ENCODE results near the gene CCNYL1.

DNA sequence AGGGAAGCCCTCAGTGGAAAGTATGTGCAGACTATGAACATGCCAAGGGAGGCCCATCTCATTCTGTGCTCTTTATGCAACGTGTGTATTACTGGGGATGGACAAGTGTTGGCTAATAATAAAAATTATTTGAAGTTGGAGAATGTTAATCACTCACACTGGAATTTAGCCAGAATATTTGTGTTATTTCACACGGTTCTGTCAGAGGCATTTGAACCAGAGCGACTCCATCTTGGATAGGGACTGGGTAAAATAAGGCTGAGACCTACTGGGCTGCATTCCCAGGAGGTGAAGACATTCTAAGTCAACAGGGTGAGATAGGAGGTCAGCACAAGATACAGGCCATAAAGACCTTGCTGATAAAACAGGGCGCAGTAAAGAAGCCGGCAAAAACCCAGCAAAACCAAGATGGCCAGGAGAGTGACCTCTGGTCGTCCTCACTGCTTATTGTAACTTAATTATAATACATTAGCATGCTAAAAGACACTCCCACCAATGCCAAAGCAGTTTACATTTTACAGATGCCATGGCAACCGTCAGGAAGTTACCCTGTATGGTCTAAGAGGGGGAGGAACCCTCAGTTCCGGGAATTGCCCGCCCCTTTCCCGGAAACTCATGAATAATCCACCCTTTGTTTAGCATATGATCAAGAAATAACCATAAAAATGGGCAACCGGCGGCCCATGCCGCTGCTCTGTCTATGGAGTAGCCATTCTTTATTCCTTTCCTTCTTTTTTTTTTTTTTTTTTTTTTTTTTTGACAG lies 60.8 kb downstream of the CCNYL1 start:
- TF ChIP-seq EZH2phosphoT487 (IDR thresholded peaks at IDR 0.05; ENCODE audit: borderline replicate concordance, low read depth, low read length): no peak
- TF ChIP-seq, protein P1, sequence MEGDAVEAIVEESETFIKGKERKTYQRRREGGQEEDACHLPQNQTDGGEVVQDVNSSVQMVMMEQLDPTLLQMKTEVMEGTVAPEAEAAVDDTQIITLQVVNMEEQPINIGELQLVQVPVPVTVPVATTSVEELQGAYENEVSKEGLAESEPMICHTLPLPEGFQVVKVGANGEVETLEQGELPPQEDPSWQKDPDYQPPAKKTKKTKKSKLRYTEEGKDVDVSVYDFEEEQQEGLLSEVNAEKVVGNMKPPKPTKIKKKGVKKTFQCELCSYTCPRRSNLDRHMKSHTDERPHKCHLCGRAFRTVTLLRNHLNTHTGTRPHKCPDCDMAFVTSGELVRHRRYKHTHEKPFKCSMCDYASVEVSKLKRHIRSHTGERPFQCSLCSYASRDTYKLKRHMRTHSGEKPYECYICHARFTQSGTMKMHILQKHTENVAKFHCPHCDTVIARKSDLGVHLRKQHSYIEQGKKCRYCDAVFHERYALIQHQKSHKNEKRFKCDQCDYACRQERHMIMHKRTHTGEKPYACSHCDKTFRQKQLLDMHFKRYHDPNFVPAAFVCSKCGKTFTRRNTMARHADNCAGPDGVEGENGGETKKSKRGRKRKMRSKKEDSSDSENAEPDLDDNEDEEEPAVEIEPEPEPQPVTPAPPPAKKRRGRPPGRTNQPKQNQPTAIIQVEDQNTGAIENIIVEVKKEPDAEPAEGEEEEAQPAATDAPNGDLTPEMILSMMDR (conservative IDR thresholded peaks at IDR 0.05; ENCODE audit: low read length): no peak
